ENCODE results near the gene PPP3CB. TPM values are rescaled to one million over a fixed set of nuclear protein-coding genes. Genes with fewer than 3 reads are reported as not detected.

The PPP3CB gene
- total RNA-seq, 1 donor from 2014 or later = 65.5 TPM

GRCh38 chr10:73486601-73487000, 9.2 kb downstream of the PPP3CB start:
- Mint-ChIP-seq H3K4me1 (ENCODE audit: unreplicated experiment) (peaks cover 19% of the 10 kb centered on the region), H3K9me3 (ENCODE audit: unreplicated experiment) (no peaks in the 10 kb centered on the region), H3K27ac (ENCODE audit: unreplicated experiment) (no peak overlapping the region), H3K36me3 (ENCODE audit: unreplicated experiment) (peaks cover 16% of the 10 kb centered on the region), H3K4me3 (ENCODE audit: unreplicated experiment) (no peak overlapping the region), H3K27me3 (ENCODE audit: unreplicated experiment) (no peaks in the 10 kb centered on the region)
- TF ChIP-seq, protein P1, sequence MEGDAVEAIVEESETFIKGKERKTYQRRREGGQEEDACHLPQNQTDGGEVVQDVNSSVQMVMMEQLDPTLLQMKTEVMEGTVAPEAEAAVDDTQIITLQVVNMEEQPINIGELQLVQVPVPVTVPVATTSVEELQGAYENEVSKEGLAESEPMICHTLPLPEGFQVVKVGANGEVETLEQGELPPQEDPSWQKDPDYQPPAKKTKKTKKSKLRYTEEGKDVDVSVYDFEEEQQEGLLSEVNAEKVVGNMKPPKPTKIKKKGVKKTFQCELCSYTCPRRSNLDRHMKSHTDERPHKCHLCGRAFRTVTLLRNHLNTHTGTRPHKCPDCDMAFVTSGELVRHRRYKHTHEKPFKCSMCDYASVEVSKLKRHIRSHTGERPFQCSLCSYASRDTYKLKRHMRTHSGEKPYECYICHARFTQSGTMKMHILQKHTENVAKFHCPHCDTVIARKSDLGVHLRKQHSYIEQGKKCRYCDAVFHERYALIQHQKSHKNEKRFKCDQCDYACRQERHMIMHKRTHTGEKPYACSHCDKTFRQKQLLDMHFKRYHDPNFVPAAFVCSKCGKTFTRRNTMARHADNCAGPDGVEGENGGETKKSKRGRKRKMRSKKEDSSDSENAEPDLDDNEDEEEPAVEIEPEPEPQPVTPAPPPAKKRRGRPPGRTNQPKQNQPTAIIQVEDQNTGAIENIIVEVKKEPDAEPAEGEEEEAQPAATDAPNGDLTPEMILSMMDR (IDR thresholded peaks at IDR 0.05) = no peak
- DNase-seq (ENCODE audit: extremely low spot score, unreplicated experiment) = no peak

DNA sequence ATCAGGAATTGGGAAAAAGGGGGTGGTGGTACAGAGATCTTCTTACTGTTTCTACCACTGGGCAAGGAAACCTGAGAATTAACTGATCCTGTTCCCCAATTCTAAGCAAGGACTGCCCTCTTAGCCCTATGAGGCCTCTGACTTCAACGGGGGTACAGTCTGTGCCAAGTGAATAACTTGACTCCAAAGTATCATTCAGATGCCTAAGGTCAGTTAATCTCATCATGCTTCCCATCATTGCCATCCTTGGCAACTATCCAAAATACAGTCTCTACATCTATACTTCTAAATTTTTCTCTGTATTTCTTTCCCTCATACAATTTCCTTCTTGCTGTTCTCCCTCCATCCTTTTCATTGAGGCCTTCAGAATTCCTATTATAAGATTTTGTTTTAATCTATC, 10.5 kb downstream of the PPP3CB start:
- no peaks in the 10 kb centered on the region for H3K27me3 Mint-ChIP-seq (ENCODE audit: unreplicated experiment)
- no peak overlapping the region for H3K4me3 Mint-ChIP-seq (ENCODE audit: unreplicated experiment)
- H3K9me3 Mint-ChIP-seq (ENCODE audit: unreplicated experiment) = no peaks in the 10 kb centered on the region
- peaks cover 18% of the 10 kb centered on the region for H3K36me3 Mint-ChIP-seq (ENCODE audit: unreplicated experiment)
- DNase-seq (ENCODE audit: extremely low spot score, unreplicated experiment) = no peak
- H3K27ac Mint-ChIP-seq (ENCODE audit: unreplicated experiment) = no peak overlapping the region
- TF ChIP-seq, protein P1 (IDR thresholded peaks at IDR 0.05) = no peak
- H3K4me1 Mint-ChIP-seq (ENCODE audit: unreplicated experiment) = peaks cover 23% of the 10 kb centered on the region

DNA sequence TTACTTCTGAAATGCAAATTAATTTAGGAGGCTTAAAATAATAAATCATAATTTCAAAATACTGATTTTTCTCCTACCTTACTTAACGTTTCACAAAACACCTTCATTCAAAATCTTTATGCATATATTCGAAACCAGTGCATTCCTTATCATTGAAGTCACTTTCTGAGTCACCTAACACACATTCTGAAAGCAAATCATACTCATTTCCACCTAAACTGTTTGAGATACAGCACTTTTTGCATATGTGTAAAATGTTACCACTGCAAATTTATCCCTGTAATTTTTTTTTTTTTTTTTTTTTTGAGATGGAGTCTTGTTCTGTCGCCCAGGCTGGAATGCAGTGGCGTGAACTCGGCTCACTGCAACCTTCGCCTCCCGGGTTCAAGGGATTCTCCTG, 15.7 kb downstream of the PPP3CB start:
- no peaks in the 10 kb centered on the region for H3K9me3 Mint-ChIP-seq (ENCODE audit: unreplicated experiment)
- H3K4me1 Mint-ChIP-seq (ENCODE audit: unreplicated experiment) = peaks cover 15% of the 10 kb centered on the region
- no peak overlapping the region for H3K27ac Mint-ChIP-seq (ENCODE audit: unreplicated experiment)
- TF ChIP-seq, protein P1 (IDR thresholded peaks at IDR 0.05) = no peak
- DNase-seq (ENCODE audit: extremely low spot score, unreplicated experiment) = no peak
- peaks cover 34% of the 10 kb centered on the region for H3K36me3 Mint-ChIP-seq (ENCODE audit: unreplicated experiment)
- H3K4me3 Mint-ChIP-seq (ENCODE audit: unreplicated experiment) = no peak overlapping the region
- no peaks in the 10 kb centered on the region for H3K27me3 Mint-ChIP-seq (ENCODE audit: unreplicated experiment)

GRCh38 chr10:73478636-73479035, 17.2 kb downstream of the PPP3CB start:
- Mint-ChIP-seq H3K27ac (ENCODE audit: unreplicated experiment) (no peak overlapping the region), H3K4me1 (ENCODE audit: unreplicated experiment) (peaks cover 13% of the 10 kb centered on the region), H3K9me3 (ENCODE audit: unreplicated experiment) (no peaks in the 10 kb centered on the region), H3K4me3 (ENCODE audit: unreplicated experiment) (no peak overlapping the region), H3K27me3 (ENCODE audit: unreplicated experiment) (no peaks in the 10 kb centered on the region), H3K36me3 (ENCODE audit: unreplicated experiment) (peaks cover 42% of the 10 kb centered on the region)
- DNase-seq (ENCODE audit: extremely low spot score, unreplicated experiment) = no peak
- TF ChIP-seq, protein P1 (IDR thresholded peaks at IDR 0.05) = no peak

- Mint-ChIP-seq H3K9me3 (ENCODE audit: unreplicated experiment) (no peaks in the 10 kb centered on the region), H3K4me3 (ENCODE audit: unreplicated experiment) (no peak overlapping the region), H3K27me3 (ENCODE audit: unreplicated experiment) (no peaks in the 10 kb centered on the region), H3K4me1 (ENCODE audit: unreplicated experiment) (no peaks in the 10 kb centered on the region), H3K36me3 (ENCODE audit: unreplicated experiment) (peaks cover 49% of the 10 kb centered on the region), H3K27ac (ENCODE audit: unreplicated experiment) (no peak overlapping the region)
- TF ChIP-seq, protein P1 (IDR thresholded peaks at IDR 0.05) = no peak
- no peak for DNase-seq (ENCODE audit: extremely low spot score, unreplicated experiment)
Measured at GRCh38 chr10:73471226-73471625, 24.6 kb downstream of the PPP3CB start.

Measured in osteocyte (in vitro differentiated cells).